HG02938 (cell line): Measurements from ENCODE around the gene ARL4C.

Experiments
- ATAC-seq: cut with Tn5 transposase; IDR thresholded peaks from one replicate; pipeline ENCODE4 v1.9.1; 2021; ENCODE audit warnings: mild to moderate bottlenecking, moderate library complexity; ENCODE audit not compliant: unreplicated experiment

Gene ARL4C

GRCh38 chr2:234496835-234497593, at the start of gene ARL4C:
Gene ARL4C (minus strand): TSS chr2:234497081. CDS start chr2:234496586, 495 bp downstream.
- ATAC-seq: peak; percentile 42

GRCh38 chr2:234544659-234545611, 48.1 kb upstream of the ARL4C start:
- peak; percentile 62 for ATAC-seq

GRCh38 chr2:234542742-234543141, 45.9 kb upstream of the ARL4C start:
- no peak for ATAC-seq

GRCh38 chr2:234537929-234538328, 41.0 kb upstream of the ARL4C start:
- ATAC-seq: no peak

- ATAC-seq: no peak
Measured at GRCh38 chr2:234536178-234536965, 39.5 kb upstream of the ARL4C start.

GRCh38 chr2:234535464-234535863, 38.6 kb upstream of the ARL4C start:
- ATAC-seq: no peak

GRCh38 chr2:234534515-234534914, 37.6 kb upstream of the ARL4C start:
- no peak for ATAC-seq

- no peak for ATAC-seq
Measured at GRCh38 chr2:234533626-234534025, 36.7 kb upstream of the ARL4C start.

GRCh38 chr2:234528410-234529148, 31.7 kb upstream of the ARL4C start:
- ATAC-seq: no peak

GRCh38 chr2:234526711-234527110, 29.8 kb upstream of the ARL4C start:
- no peak for ATAC-seq

GRCh38 chr2:234521536-234521935, 24.7 kb upstream of the ARL4C start:
- no peak for ATAC-seq

GRCh38 chr2:234518986-234519642, 22.2 kb upstream of the ARL4C start:
- ATAC-seq: no peak

GRCh38 chr2:234517971-234518370, 21.1 kb upstream of the ARL4C start:
- no peak for ATAC-seq

- ATAC-seq: no peak
Measured at GRCh38 chr2:234514873-234515638, 18.2 kb upstream of the ARL4C start.

GRCh38 chr2:234514099-234514498, 17.2 kb upstream of the ARL4C start:
- no peak for ATAC-seq

- no peak for ATAC-seq
Measured at GRCh38 chr2:234512884-234513669, 16.2 kb upstream of the ARL4C start.

GRCh38 chr2:234502919-234503285, 6.0 kb upstream of the ARL4C start:
- ATAC-seq: no peak

GRCh38 chr2:234502285-234502918, 5.5 kb upstream of the ARL4C start:
- no peak for ATAC-seq
